Uterus (tissue), 4 donors: Measurements from ENCODE around the gene YAE1. TPM values are rescaled to one million over a fixed set of nuclear protein-coding genes. Genes with fewer than 3 reads are reported as not detected.

ENCODE experiments used
- DNase-seq, 2 donors: peaks; one replicate each; pipeline ENCODE4 v3.0.0-alpha.2; 2019 to 2020
- H3K27ac ChIP-seq, 2 donors: fragments of 200-600 bp; sonication (generic); 1 replicate in 1 of 2; 2 replicates in 1 of 2; pipeline ENCODE4 v1.5.1; 2016 to 2018
- H3K27me3 ChIP-seq, 2 donors: fragments of 200-600 bp; sonication (generic); one replicate each; pipeline ENCODE4 v1.5.1; 2018 to 2019; ENCODE audit warnings: control low read depth in 1 of 2
- H3K36me3 ChIP-seq, 2 donors: fragments of 200-600 bp; sonication (generic); one replicate each; pipeline ENCODE4 v1.5.1; 2019; ENCODE audit warnings: control low read depth in 1 of 2
- H3K4me1 ChIP-seq, 2 donors: fragments of 200-600 bp; sonication (generic); one replicate each; pipeline ENCODE4 v1.5.1; 2018 to 2019; ENCODE audit warnings: control low read depth in 1 of 2
- H3K4me3 ChIP-seq, 2 donors: fragments of 200-600 bp; sonication (generic); 1 replicate in 1 of 2; 2 replicates in 1 of 2; pipeline ENCODE4 v1.5.1; 2018 to 2019; ENCODE audit warnings: mild to moderate bottlenecking in 1 of 2
- H3K9me3 ChIP-seq, 2 donors: fragments of 200-600 bp; sonication (generic); one replicate each; pipeline ENCODE4 v1.5.1; 2019; ENCODE audit warnings: control low read depth in 1 of 2
- POLR2A ChIP-seq, 2 donors: fragments of 450-650 bp; IDR thresholded peaks; one replicate each; pipeline ENCODE4 v1.6.1; 2016; ENCODE audit warnings: antibody characterized with exemption in 2 of 2, mild to moderate bottlenecking in 1 of 2, moderate library complexity in 1 of 2
- intact Hi-C: fragments of 100-400 bp; cut with DNase I; formaldehyde crosslinking; loops from one replicate; pipeline ENCODE4 v1.15.1; 2023; ENCODE audit warnings: low total_unique reads
- total RNA-seq, 4 donors: library from RNA; depleted of rRNA in 3 of 4; stranded (reverse); fragments of >200 nt in 3 of 4; gene quantifications; one replicate each; pipeline versions ENCODE4 v1.1.0 to v1.2.4, GENCODE V29; 2014 to 2023
- TF ChIP-seq, protein P1 (sequence below), 4 experiments: fragments of 200-600 bp in 2 of 4; fragments of 450-650 bp in 2 of 4; sonication (generic) in 2 of 4; IDR thresholded peaks; one replicate each; pipeline ENCODE4 v1.5.1; 2016 to 2019; ENCODE audit warnings: antibody characterized with exemption in 4 of 4, mild to moderate bottlenecking in 2 of 4, moderate library complexity in 1 of 4
- donor health status: DM: yes; HTN: yes; CAD: no.

Gene YAE1
- total RNA-seq, 4 donors from 2014 or later: 16.8 to 54.2 (median 41.7) TPM

DNA sequence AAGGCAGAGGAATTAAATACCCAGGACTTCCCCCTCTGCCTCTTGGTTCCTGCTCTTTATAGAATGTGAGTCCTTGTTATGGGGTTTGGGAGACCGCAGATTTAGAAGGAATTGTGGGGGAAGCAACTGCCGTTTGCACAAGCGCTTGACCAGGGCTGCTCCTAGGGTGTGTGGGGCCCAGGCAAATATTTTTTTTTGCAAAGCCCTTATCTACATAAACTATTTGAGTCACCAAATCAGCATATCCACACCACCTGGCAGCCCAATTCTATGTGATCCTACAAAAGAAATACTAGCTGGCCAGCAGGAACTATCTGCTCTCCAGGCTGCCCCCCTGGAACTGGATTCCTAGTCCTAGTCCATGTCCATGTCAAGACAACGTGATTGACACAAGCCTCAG, 33.4 kb upstream of the YAE1 start:
- no peak for TF ChIP-seq POLR2A (IDR thresholded peaks at IDR 0.05)
- TF ChIP-seq, protein P1, sequence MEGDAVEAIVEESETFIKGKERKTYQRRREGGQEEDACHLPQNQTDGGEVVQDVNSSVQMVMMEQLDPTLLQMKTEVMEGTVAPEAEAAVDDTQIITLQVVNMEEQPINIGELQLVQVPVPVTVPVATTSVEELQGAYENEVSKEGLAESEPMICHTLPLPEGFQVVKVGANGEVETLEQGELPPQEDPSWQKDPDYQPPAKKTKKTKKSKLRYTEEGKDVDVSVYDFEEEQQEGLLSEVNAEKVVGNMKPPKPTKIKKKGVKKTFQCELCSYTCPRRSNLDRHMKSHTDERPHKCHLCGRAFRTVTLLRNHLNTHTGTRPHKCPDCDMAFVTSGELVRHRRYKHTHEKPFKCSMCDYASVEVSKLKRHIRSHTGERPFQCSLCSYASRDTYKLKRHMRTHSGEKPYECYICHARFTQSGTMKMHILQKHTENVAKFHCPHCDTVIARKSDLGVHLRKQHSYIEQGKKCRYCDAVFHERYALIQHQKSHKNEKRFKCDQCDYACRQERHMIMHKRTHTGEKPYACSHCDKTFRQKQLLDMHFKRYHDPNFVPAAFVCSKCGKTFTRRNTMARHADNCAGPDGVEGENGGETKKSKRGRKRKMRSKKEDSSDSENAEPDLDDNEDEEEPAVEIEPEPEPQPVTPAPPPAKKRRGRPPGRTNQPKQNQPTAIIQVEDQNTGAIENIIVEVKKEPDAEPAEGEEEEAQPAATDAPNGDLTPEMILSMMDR (IDR thresholded peaks at IDR 0.05): no peak
- Histone ChIP-seq H3K36me3 (no peaks in the 10 kb centered on the region), H3K27ac (no peak overlapping the region), H3K9me3 (no peaks in the 10 kb centered on the region), H3K4me1 (no peaks in the 10 kb centered on the region), H3K4me3 (no peak overlapping the region), H3K27me3 (no peaks in the 10 kb centered on the region)
- DNase-seq: no peak
- intact Hi-C loops: no loop called here

DNA sequence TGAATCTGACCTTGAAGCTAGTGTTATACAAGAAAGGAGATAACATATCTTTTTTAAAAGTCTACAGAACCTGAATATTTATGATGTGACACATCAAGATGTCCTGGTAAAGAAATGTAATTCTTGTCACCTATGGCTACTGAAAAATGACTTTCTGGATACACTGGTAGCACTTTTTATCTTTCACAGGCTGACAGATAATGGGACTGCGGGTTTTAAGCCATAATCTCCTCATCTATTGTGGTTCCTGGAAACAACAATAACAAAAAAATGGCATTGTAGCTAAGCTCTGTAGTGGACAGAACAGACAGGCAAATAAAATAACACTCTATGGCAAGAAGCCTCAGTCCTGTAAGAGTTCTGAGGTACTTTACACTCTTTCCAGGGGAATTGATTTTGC, 31.6 kb upstream of the YAE1 start:
- intact Hi-C loops: no loop called here
- Histone ChIP-seq H3K9me3 (no peaks in the 10 kb centered on the region), H3K4me1 (no peaks in the 10 kb centered on the region), H3K27ac (no peak overlapping the region), H3K4me3 (no peak overlapping the region), H3K27me3 (no peaks in the 10 kb centered on the region), H3K36me3 (no peaks in the 10 kb centered on the region)
- DNase-seq: no peak
- TF ChIP-seq POLR2A (IDR thresholded peaks at IDR 0.05): no peak
- TF ChIP-seq, protein P1 (IDR thresholded peaks at IDR 0.05): no peak

DNA sequence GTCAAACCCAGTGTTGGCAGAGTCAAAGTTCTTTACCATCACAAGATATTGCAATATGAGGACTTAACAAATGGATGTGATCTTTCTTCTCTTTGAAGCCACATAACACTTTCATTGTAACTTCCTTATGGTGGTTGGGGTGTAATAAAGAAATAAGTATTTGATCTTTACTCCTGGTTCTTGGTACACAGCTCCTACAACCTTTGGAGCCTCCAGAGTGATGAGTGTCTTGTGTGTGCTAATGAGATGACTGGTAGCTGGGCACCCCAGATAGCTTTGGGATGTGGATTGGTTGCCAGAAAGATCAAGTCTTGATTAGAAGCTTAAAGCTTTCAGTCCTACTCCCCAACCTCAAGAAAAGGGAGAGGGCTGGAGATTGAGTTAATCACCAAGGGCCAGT, 31.1 kb upstream of the YAE1 start:
- Histone ChIP-seq H3K36me3 (no peaks in the 10 kb centered on the region), H3K4me3 (no peak overlapping the region), H3K9me3 (no peaks in the 10 kb centered on the region), H3K27me3 (no peaks in the 10 kb centered on the region), H3K4me1 (no peaks in the 10 kb centered on the region), H3K27ac (no peak overlapping the region)
- intact Hi-C loops: no loop called here
- DNase-seq: no peak
- TF ChIP-seq, protein P1 (IDR thresholded peaks at IDR 0.05): no peak
- no peak for TF ChIP-seq POLR2A (IDR thresholded peaks at IDR 0.05)

DNA sequence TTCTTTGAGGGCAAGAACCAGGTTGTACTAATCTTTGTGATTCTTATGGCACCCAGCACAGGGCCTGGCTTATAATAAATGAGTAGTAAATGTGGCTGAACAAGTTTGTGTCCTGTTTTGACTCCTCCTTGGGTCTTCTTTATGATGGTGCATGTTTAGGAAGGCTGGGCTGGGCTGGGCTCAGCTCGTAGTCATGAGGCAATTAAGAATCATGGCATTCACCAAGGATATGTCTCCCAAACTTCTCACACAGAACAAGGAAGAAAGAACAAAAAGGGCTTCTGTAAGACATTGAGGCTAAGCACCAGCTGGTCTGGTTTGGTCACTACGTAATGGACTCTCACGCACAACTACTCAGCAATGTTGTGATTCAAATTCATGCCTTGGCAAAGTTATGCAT, 30.5 kb upstream of the YAE1 start:
- no peaks in the 10 kb centered on the region for H3K9me3 ChIP-seq
- DNase-seq: no peak
- TF ChIP-seq, protein P1 (IDR thresholded peaks at IDR 0.05): no peak
- TF ChIP-seq POLR2A (IDR thresholded peaks at IDR 0.05): no peak
- H3K27ac ChIP-seq: no peak overlapping the region
- H3K27me3 ChIP-seq: no peaks in the 10 kb centered on the region
- H3K4me3 ChIP-seq: no peak overlapping the region
- H3K4me1 ChIP-seq: no peaks in the 10 kb centered on the region
- intact Hi-C loops: no loop called here
- no peaks in the 10 kb centered on the region for H3K36me3 ChIP-seq

DNA sequence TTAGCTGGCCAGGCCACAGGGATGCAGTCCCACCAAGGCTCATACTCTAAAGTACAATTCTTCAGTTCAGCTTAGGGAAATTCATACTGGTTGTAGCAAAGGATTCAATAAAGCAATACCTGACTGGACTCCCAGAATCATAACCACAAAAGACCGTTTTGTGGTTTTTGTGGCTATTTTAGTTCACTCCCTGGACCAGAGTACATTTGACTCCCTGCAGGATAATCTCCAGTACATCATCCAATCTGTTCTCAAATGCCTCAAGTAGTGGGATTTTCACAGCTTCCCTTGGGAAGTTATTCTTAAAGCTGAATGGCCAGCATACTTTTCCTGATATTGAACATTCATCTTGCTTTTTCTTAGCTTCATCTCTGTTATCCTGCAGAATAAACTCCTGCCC, 29.3 kb upstream of the YAE1 start:
- no peak overlapping the region for H3K4me3 ChIP-seq
- no peaks in the 10 kb centered on the region for H3K36me3 ChIP-seq
- intact Hi-C loops: no loop called here
- TF ChIP-seq, protein P1 (IDR thresholded peaks at IDR 0.05): no peak
- no peak for TF ChIP-seq POLR2A (IDR thresholded peaks at IDR 0.05)
- H3K9me3 ChIP-seq: no peaks in the 10 kb centered on the region
- no peaks in the 10 kb centered on the region for H3K27me3 ChIP-seq
- no peak for DNase-seq
- no peak overlapping the region for H3K27ac ChIP-seq
- H3K4me1 ChIP-seq: no peaks in the 10 kb centered on the region
